ENCODE measurements around the gene MGAT3.

DNA sequence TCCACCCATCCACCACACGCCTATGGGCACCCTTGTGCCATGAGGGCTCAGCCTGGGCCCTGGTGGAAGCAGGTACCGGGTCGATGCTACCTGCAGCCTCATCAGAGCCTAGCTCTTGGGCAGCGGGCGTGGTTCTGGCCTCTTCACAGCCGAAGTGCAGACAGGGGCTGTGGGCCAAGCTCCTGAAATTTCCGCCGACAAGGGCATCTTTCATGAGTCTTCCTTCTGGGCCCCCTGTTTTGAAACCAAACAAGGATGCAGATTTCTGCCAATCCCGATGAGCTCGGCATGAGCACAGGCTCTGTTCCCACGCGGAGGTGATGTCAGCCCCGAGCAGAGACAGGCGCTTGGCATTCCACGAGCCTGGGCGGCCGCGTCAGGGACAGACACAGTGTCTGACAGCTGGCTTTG lies 22.6 kb upstream of the MGAT3 start:
- TF ChIP-seq, protein P1, sequence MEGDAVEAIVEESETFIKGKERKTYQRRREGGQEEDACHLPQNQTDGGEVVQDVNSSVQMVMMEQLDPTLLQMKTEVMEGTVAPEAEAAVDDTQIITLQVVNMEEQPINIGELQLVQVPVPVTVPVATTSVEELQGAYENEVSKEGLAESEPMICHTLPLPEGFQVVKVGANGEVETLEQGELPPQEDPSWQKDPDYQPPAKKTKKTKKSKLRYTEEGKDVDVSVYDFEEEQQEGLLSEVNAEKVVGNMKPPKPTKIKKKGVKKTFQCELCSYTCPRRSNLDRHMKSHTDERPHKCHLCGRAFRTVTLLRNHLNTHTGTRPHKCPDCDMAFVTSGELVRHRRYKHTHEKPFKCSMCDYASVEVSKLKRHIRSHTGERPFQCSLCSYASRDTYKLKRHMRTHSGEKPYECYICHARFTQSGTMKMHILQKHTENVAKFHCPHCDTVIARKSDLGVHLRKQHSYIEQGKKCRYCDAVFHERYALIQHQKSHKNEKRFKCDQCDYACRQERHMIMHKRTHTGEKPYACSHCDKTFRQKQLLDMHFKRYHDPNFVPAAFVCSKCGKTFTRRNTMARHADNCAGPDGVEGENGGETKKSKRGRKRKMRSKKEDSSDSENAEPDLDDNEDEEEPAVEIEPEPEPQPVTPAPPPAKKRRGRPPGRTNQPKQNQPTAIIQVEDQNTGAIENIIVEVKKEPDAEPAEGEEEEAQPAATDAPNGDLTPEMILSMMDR (IDR thresholded peaks at IDR 0.05): no peak
- TF ChIP-seq POLR2AphosphoS5 (IDR thresholded peaks at IDR 0.05): no peak
- no peak for TF ChIP-seq EP300 (IDR thresholded peaks at IDR 0.05)
- no peak for TF ChIP-seq POLR2A (IDR thresholded peaks at IDR 0.05; ENCODE audit: low read depth)
